Activated CD8-positive, alpha-beta memory T cell treated with anti-CD3 and anti-CD28 coated beads for 48 hours (primary cell): ENCODE data around the gene KCND2.

ENCODE experiments used
- DNase-seq, 3 experiments: peaks; one replicate each; pipeline ENCODE4 v3.0.0-alpha.2; 2020; ENCODE audit warnings: low read depth in 2 of 3, low spot score in 2 of 3

KCND2 gene

DNA sequence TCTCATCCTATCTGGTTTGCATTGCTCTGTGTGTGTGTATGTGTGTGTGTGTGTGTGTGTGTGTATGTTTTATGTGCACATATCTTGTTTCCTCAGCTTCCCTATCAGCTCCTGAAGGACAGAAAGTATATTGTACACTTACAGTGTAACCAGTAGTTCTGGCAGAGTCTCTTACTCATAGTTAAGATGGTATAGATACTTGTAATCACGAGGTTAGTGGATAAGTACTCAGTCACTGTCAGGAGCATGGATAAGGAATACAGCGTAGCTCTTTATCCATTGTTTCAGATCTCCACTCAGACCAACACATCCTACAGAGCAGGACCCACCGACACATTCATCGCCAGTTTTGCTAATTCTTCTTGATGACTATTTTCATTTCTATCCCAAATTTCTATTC, 309.9 kb downstream of the KCND2 start:
- no peak for DNase-seq

DNA sequence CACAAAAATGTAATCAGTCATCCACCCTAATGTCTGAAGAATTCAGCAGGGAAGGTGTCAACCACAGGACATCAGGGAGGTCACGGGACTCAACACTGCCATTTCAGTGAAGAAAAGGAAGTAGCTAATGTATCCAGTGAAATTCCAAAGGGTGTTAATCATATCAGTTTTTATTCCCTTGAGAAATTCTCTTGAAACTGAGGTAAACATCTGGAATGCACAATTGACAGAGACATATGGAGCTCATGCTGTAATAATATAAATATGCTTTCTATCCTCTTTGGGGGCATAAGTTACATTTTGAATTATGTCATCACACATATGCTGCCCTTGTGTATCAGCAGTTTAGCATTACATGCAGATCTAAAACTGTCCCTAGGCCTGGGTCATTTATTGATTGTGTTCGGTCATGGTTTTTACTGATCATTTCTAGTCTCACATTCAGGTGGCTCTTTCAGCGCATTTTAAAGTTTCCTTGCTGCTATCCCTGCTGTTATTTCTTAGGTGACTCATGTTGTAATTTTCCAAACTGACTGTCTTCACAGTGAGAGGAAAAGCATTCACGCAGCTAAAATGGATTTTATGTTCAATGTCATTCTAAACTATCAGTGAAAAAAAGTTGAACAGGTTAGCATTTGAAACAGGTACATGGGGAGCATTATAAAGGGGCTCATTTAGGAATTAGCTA, 311.1 kb downstream of the KCND2 start:
- no peak for DNase-seq

DNA sequence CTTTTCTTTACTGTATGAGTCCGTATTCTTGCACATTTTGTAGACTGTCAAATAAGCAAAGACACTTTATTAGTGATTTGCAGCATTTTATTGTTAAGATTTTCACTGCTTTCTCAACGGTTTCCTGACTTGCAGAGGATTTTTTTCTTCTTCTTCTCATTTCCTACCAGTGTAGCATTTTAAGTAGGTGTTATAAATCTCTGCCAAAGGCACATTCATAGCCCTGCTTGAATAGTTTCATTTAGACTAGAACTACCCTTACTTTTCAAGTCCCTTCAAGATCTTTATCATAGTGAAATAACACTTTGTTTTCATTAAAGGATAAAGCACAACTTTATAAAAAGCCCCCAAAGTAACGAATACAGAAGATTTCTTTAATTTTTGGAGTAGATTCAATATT, 313.6 kb downstream of the KCND2 start:
- no peak for DNase-seq

DNA sequence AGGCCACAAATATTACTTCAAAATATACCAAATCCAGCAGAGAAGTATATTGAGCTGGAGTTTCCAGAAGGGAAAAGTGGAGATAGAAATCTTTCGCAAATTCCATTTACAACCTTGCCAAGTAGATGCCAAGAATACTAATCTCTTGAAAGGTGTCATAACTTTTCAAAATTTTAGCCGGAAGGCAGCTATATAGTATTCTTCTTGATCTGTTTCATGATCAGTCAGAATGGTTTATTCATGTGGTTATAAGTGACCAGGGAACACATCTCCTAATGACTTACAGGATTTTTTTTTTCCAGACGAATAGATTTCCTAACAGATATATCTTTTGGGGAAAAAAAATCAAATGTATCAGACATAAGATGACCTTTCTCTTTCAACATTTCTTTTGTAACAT, 314.3 kb downstream of the KCND2 start:
- DNase-seq: no peak

DNA sequence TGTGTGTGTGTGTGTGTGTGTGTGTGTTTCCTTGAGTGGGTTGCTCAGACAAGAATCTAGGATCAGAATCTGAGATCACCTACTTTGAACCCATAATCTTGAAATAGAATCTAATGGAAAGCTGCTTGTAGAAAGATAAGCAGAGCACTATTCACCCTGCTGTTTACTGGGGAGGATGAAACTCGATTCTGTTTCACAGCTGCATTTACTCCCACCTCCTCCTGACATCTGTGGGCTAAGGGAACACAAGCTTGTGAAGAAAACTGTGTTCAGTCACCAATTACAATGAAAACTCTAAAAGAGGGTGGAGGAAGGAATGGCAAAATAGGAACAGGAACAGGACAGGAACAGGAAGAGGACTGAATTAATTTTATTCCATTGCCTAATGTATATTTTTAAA, 315.4 kb downstream of the KCND2 start:
- DNase-seq: no peak

DNA sequence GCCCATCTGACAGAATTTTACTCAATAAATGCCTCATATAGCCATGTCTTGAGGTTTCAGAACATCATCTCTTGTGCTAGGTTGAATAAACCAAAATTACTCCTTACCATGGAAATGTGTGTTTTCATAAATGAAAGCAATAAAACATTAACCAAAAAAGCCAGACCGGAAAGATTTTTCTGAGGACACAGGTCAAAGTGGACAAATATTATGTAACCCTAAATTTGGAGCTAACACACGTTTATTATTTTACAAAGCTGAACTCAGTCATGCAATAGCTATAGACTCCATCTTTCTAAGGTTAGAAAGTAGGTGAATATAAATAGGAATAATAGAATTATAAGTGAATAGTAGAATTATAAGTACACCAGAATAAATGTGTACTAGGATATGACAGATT, 315.9 kb downstream of the KCND2 start:
- no peak for DNase-seq

DNA sequence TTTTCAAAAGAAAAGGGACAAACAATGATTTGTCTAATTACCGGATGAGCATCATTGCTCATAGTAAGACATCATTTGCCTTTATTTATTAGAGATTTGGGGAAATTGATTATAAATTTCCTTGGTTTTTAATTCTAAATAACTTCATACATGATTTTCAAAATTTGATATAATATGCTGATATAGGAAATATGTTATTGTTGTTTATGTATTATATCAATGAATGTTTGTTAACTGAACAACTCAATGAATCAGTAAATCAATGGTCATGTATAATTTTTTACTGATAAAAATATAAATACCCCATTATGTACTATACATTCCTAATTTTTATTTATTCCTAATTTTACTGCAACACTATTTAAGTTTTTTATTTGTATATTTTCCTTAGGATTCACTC, 327.6 kb downstream of the KCND2 start:
- DNase-seq: no peak

DNA sequence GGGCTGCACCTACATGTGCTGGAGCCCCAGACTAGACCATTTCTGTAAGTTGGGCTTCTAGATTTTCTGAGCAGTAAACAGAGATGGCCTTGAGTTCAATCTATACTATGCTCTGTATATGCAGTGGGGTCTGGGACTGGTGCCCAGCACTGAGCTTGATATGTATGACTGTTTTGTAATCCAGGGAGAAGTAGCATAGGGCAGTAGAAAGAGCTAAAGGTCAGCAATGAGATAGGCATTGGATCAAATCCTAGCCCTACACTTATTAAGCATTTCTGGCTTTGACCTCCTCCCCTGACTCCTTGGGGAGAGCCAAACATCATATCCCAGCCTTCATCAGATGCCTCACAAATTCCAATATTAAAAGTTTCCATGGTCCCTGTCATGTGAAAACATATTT, 330.4 kb downstream of the KCND2 start:
- no peak for DNase-seq

DNA sequence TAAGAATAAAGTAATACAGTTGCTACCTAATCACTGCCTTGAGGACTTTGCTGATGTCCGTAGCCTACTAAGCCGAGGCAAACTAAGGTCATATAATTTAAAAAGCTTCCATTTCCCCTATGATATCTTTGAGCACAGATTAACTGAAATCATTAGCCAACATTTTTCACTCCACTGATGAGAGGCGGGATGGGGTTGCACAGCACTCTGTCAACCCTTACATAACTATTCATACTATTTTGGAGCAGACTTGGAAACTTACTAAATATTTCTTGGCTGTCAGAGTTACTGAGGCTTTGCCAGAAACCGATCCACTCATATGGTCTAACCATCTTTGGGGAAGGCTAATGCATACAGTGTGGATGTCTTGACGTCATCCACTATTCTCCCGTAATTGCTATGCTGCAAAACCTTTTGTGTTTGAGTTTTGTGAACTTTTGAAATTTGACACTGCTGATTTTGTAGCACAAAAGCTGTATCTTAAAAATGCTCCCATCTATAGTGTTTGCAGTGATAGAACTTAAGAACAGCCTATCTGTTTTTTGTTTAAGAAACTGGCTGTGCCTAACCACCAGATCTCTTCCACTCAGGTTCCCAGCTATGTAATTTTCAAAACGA, 336.3 kb downstream of the KCND2 start:
- DNase-seq: no peak

DNA sequence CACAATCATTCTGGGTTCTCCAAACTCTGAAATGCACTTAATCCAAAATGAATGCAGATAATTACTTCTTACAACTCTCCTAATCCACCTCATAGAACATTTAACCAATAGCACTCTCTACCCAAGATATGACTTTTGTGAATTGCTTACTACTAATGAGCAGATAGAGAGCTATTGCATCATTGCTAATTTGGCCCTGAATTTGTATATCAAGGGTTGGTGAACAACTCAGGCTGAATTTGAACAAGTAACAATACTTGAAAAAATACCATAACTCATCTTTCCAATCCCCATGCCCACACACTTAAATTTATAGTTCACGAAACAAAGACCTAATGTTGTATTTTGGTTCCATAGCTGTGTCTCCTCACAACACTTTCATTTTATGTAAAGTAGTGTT, 339.0 kb downstream of the KCND2 start:
- no peak for DNase-seq

DNA sequence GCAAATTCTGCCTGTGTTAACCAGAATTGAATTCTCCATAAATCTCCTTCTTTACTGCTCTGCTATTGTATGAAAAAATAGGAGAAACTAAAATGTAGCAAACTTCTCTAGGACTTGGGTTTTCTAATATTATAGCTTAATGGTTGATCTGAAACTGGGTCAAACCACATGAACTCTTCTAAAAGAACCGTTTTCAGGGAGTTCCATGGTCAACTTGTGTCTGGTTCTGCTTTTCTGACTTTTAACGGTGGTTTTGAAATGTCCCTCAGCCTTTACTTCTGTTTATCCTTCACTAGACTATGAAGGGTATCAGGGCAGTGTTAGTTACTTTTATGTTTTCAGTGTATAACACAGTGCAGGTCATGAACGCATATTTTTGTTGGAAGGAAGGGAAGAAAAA, 342.7 kb downstream of the KCND2 start:
- no peak for DNase-seq

DNA sequence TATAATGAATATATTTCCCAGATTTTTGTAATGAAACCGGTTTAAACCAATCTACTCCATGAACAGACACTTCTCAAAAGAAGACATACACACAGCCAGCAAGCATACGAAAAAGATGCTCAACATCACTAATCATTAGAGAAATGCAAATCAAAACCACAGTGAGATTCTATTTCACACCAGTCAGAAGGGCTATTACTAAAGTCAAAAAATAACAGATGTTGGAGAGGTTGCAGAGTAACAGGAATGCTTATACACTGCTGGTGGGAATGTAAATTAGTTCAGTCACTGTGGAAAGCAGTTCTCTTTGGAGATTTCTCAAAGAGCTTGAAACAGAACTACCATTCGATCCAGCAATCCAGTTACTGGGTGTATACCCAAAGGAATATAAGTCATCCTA, 344.3 kb downstream of the KCND2 start:
- no peak for DNase-seq

DNA sequence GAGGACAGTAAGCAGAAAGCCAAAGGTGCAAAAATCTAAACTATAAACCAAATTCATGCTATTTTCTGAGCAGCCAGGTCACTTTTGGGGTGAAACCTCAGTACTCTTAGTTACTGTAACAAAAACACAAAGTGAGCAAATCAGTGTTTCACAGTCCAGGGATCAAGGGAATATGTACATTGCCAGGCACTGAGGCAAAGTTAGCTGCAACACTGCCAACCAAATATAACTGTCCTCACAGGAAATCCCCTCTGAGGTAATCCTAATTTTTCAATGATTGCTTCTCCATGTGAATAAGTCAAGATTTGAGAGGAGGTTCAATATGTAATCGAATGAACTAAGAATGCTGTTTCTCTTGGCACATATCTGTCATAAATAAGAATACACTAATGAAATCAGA, 355.3 kb downstream of the KCND2 start:
- no peak for DNase-seq

DNA sequence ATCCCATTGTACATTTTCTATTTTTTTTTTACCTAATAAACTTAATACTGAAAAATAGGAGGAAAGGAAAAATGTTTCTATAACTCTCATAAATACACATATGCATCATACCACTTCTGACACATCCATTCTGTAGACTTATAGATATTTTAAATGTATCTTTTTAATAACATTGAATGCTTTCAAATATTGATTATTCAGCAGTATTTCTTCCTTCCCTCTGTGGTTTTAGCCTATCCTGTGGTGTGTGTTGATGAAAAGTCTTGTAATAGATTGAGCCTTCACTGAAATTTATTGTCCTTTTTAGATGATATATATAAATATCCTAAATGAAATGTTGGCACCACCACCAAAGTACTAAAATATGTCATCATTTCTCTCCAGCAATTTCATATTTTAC, 366.9 kb downstream of the KCND2 start:
- DNase-seq: no peak

DNA sequence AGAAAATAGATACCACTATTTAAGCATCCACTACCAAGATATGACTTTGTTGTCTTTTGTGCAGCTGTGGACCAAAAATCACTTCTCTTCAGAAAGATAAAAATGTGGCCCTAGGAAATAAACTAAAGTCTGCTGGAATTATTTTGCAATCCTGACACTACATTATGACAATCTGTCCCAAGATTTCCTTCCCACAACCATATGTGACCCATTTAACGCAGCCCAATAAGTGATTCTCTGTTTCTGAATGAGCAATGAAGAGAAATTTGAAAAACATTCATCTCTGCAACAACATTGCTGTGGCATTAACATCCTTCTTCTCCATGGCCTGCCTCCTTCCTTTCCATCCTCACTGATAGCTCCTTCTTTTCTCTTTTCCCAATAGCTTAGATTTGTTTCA, 373.0 kb downstream of the KCND2 start:
- no peak for DNase-seq

DNA sequence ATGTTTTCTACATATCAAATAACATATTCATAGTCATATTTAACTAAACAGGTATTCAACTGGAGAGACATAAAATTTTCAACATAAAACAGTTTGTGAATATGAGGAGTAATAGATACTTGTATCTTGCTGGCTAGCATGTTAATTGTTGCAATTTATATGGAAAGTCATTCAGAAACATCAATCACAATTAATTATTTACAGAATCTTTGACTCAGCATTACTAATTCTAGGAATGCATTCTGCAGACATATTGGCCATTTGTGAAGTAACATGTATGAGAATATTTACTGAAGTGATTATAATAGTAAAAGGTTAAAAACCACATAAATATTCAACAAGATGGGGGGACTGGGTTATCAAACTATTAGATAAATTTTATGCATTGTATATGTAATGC, 381.3 kb downstream of the KCND2 start:
- no peak for DNase-seq

DNA sequence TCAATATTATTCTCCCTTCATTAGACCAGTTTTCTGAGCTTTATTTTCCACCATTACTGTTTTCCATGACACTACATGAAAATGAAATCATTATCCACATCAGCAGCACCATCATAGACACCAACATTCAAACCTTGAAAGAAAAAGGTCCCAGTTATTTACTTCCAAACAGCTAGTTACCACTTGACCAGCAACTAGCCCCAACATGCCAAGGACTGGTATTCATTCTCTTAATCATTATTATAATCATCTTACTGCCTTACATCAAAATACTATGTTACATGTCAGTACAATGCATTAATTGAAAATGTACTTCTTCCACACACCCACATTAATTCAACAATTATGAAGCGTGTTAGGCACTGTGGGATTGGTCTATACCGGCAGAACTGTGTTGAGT, 385.5 kb downstream of the KCND2 start:
- DNase-seq: no peak

DNA sequence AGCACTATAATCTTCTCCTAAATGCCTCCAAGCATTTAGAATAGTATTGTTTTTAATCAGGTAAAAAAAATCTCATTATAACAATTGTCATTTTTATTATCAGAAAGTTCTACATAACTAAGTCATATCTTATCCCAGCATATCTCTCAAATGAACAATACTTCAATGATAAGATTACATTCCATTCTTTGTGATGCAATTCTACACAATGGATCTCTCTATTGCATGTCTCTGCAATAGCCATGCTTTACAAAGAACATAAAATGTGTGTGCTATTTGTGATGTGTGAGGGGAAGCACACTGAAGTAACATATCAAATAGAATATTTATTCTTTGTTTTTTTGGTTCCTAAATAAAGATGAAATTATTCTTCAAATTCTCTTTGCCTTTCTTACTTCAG, 389.3 kb downstream of the KCND2 start:
- DNase-seq: no peak

DNA sequence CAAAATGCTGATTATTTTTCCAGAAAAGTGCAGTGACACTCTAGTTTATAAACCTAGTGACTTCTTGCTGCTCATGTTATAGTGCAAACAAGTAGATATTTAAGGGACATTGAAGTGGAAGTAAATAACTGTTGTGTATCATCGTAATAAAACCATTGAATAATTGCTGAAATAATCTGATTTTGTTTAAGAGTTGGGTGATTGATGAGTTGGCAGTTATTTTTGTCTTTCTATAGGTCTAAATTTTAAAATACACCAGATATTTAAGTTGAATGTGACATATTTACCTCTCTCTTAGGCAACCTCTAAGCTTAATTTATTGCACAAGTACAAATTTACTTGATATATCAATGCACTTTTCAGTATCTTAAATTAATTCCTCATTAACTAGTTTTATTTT, 392.1 kb downstream of the KCND2 start:
- no peak for DNase-seq

DNA sequence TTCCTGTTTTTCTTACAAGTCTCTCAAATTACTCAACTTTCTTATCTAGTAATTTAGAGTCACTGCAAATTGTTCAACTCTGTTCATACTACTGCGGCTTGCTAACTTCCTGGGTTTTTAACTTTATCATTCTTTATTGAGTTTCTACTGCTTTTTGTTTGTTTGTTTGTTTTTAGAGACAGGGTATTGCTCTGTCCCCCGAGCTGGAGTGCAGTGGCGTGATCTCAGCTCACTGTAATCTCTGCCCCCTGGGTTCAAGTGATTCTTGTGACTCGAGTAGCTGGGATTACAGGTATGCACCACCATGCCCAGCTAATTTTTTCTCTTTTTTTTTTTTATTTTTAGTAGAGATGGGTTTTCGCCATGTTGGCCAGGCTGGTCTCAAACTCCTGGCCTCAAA, 402.1 kb downstream of the KCND2 start:
- DNase-seq: no peak

DNA sequence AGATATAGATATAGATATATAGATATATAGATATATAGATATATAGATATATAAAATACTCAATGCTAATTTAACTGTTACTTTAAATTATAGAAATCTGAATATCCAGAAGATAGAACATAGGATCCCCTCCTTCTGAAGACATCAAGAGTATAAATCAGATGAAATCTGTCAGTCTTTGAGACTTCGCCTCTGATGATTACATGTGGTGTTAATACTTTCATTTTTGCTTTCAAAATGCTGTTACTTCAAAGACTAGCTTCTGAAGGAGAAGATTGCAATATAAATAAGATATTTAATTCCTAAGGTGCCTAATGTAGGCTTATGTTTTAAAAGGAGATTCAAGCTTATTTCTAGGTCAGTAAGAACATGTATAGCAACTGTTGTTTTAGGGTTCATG, 404.6 kb downstream of the KCND2 start:
- DNase-seq: no peak

DNA sequence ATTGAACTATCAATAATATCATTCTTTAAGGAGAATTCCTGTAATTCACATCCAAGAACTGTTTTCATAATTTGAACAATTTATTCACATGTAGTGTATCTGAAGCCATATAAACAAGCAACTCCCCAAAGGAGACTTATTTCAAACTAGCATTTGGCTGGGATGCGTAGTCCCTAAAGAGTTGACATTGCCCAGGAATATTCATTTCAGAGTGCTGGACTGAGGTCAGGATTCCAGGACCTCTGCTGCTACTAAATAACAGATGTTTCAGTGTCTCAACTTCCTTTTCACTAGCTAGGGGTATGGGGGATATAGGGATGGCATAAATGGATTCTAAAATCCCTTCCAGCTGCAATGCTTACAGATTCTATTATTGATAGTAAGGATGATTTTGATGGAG, 408.0 kb downstream of the KCND2 start:
- DNase-seq: no peak

DNA sequence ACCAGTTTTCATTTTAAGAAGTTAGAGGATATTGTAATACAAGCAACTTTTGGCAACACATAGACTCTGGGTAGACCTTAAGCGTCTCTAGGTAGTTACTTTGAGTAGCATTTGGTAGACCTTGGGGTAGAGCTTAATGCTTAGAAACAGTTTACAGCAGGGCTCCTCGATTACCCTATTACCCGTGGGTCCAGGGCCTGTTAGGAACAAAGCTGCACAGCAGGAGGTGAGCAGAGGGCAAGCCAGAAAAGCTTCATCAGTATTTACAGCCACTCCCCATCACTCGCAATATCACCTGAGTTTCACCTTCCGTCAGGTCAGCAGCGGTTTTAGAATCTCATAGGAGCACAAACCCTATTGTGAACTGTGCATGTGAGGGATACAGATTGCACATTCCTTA, 411.5 kb downstream of the KCND2 start:
- DNase-seq: no peak
